Measurements from ENCODE around the gene NUP210.

DNA sequence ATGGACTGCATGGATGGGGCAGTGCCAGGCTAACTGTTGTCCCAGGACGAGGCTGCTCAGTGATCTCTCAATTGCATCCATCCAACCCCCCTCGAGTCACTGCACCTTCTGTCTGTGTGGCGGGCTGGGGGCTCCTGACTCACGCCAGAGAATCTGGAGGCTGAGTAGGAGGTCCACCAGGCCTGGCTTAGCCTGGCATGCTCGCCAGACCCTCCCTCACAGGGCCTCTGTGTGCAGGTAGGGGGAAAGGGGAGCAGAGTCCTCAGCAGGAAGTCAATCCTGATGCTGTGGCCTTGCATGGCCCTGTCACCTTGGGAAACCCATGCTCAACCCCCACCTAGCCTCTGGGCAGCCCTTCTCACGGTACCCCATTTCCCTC, 140.6 kb downstream of the NUP210 start:
- TF ChIP-seq, protein P1, sequence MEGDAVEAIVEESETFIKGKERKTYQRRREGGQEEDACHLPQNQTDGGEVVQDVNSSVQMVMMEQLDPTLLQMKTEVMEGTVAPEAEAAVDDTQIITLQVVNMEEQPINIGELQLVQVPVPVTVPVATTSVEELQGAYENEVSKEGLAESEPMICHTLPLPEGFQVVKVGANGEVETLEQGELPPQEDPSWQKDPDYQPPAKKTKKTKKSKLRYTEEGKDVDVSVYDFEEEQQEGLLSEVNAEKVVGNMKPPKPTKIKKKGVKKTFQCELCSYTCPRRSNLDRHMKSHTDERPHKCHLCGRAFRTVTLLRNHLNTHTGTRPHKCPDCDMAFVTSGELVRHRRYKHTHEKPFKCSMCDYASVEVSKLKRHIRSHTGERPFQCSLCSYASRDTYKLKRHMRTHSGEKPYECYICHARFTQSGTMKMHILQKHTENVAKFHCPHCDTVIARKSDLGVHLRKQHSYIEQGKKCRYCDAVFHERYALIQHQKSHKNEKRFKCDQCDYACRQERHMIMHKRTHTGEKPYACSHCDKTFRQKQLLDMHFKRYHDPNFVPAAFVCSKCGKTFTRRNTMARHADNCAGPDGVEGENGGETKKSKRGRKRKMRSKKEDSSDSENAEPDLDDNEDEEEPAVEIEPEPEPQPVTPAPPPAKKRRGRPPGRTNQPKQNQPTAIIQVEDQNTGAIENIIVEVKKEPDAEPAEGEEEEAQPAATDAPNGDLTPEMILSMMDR (IDR thresholded peaks at IDR 0.05), result no peak
- TF ChIP-seq POLR2A (IDR thresholded peaks at IDR 0.05), result no peak
